Ovary (tissue), 3 donors: ENCODE data around the gene CAPN3.

ENCODE experiments used
- CTCF ChIP-seq, 3 donors: fragments of 450-650 bp in 2 of 3; fragments of 200-600 bp in 1 of 3; IDR thresholded peaks; one replicate each; pipeline versions ENCODE4 v1.5.1 to v1.8.0; 2016 to 2022; ENCODE audit warnings: antibody characterized with exemption in 3 of 3, mild to moderate bottlenecking in 1 of 3
- EP300 ChIP-seq: sonication (generic); formaldehyde crosslinking; IDR thresholded peaks from one replicate; pipeline ENCODE4 v1.6.1; 2017; ENCODE audit warnings: antibody characterized with exemption
- POLR2A ChIP-seq: fragments of 450-650 bp; IDR thresholded peaks from one replicate; pipeline ENCODE4 v1.6.1; 2017; ENCODE audit warnings: antibody characterized with exemption, mild to moderate bottlenecking, moderate library complexity
- donor health status: DM: no; HTN: no; CAD: no.

GRCh38 chr15:42367041-42367440 is 7.7 kb downstream of the CAPN3 start:
- no peak for TF ChIP-seq CTCF (IDR thresholded peaks at IDR 0.05)
- TF ChIP-seq POLR2A = no peak
- no peak for TF ChIP-seq EP300
